ENCODE results near the gene POC1A. TPM values are rescaled to one million over a fixed set of nuclear protein-coding genes. Genes with fewer than 3 reads are reported as not detected.

The POC1A gene
- total and polyA plus RNA-seq, 2 donors (not counting 1 experiment from before 2014, with no cell fraction given): 3.8 to 17.7 TPM

GRCh38 chr3:52039426-52039825 is 114.8 kb downstream of the POC1A start:
- Histone ChIP-seq H3K79me2 (ENCODE audit: control insufficient read depth, insufficient read depth, low read length) (no peaks in the 10 kb centered on the region), H3K9ac (ENCODE audit: insufficient read depth, low read length) (no peak overlapping the region), H3K27ac (ENCODE audit: insufficient read depth, low read length) (no peak overlapping the region), H3K36me3 (ENCODE audit: control insufficient read depth, insufficient read depth, low read length) (no peaks in the 10 kb centered on the region), H3K4me3 (replicated peaks in 1 of 4; ENCODE audit: control extremely low read depth in 1 of 4, insufficient read depth in 1 of 4, low read depth in 3 of 4, low read length in 4 of 4) (no peak overlapping the region), H3K4me2 (ENCODE audit: extremely low read depth, insufficient read depth, low read length) (no peak overlapping the region), H3K9me3 (ENCODE audit: control insufficient read depth, insufficient read depth, low read depth, low read length) (no peaks in the 10 kb centered on the region), H4K20me1 (ENCODE audit: control insufficient read depth, extremely low read depth, insufficient read depth, low read length) (no peaks in the 10 kb centered on the region), H2AFZ (ENCODE audit: low read length) (no peak overlapping the region), H3K4me1 (ENCODE audit: control insufficient read depth, extremely low read depth, insufficient read depth, low read length) (no peaks in the 10 kb centered on the region), H3K27me3 (ENCODE audit: control insufficient read depth, insufficient read depth, low read length) (no peaks in the 10 kb centered on the region)
- no peak for TF ChIP-seq EZH2 (IDR thresholded peaks at IDR 0.05; ENCODE audit: low read length, missing control alignments)
- no peak for TF ChIP-seq CTCF (conservative IDR thresholded peaks at IDR 0.05 in 1 of 2, IDR thresholded peaks at IDR 0.05 in 1 of 2; ENCODE audit: low read depth in 1 of 2, low read length in 2 of 2)
- no peak for DNase-seq (ENCODE audit: low read depth in 2 of 2)

- no peak for DNase-seq (ENCODE audit: low read depth in 2 of 2)
- no peaks in the 10 kb centered on the region for H4K20me1 ChIP-seq (ENCODE audit: control insufficient read depth, extremely low read depth, insufficient read depth, low read length)
- no peak overlapping the region for H3K4me3 ChIP-seq (replicated peaks in 1 of 4; ENCODE audit: control extremely low read depth in 1 of 4, insufficient read depth in 1 of 4, low read depth in 3 of 4, low read length in 4 of 4)
- TF ChIP-seq EZH2 (IDR thresholded peaks at IDR 0.05; ENCODE audit: low read length, missing control alignments): no peak
- TF ChIP-seq CTCF (conservative IDR thresholded peaks at IDR 0.05 in 1 of 2, IDR thresholded peaks at IDR 0.05 in 1 of 2; ENCODE audit: low read depth in 1 of 2, low read length in 2 of 2): no peak
- no peak overlapping the region for H2AFZ ChIP-seq (ENCODE audit: low read length)
- no peaks in the 10 kb centered on the region for H3K36me3 ChIP-seq (ENCODE audit: control insufficient read depth, insufficient read depth, low read length)
- no peak overlapping the region for H3K9ac ChIP-seq (ENCODE audit: insufficient read depth, low read length)
- no peaks in the 10 kb centered on the region for H3K4me1 ChIP-seq (ENCODE audit: control insufficient read depth, extremely low read depth, insufficient read depth, low read length)
- H3K4me2 ChIP-seq (ENCODE audit: extremely low read depth, insufficient read depth, low read length): no peak overlapping the region
- no peaks in the 10 kb centered on the region for H3K79me2 ChIP-seq (ENCODE audit: control insufficient read depth, insufficient read depth, low read length)
- no peaks in the 10 kb centered on the region for H3K27me3 ChIP-seq (ENCODE audit: control insufficient read depth, insufficient read depth, low read length)
- H3K9me3 ChIP-seq (ENCODE audit: control insufficient read depth, insufficient read depth, low read depth, low read length): no peaks in the 10 kb centered on the region
- H3K27ac ChIP-seq (ENCODE audit: insufficient read depth, low read length): no peak overlapping the region
Measured at GRCh38 chr3:52038227-52038626, 116.0 kb downstream of the POC1A start.

GRCh38 chr3:52037291-52037690 is 116.9 kb downstream of the POC1A start:
- H3K27me3 ChIP-seq (ENCODE audit: control insufficient read depth, insufficient read depth, low read length): no peaks in the 10 kb centered on the region
- H2AFZ ChIP-seq (ENCODE audit: low read length): no peak overlapping the region
- TF ChIP-seq EZH2 (IDR thresholded peaks at IDR 0.05; ENCODE audit: low read length, missing control alignments): no peak
- no peak for TF ChIP-seq CTCF (conservative IDR thresholded peaks at IDR 0.05 in 1 of 2, IDR thresholded peaks at IDR 0.05 in 1 of 2; ENCODE audit: low read depth in 1 of 2, low read length in 2 of 2)
- H3K79me2 ChIP-seq (ENCODE audit: control insufficient read depth, insufficient read depth, low read length): no peaks in the 10 kb centered on the region
- H3K27ac ChIP-seq (ENCODE audit: insufficient read depth, low read length): no peak overlapping the region
- H3K36me3 ChIP-seq (ENCODE audit: control insufficient read depth, insufficient read depth, low read length): no peaks in the 10 kb centered on the region
- no peaks in the 10 kb centered on the region for H3K9me3 ChIP-seq (ENCODE audit: control insufficient read depth, insufficient read depth, low read depth, low read length)
- no peak overlapping the region for H3K9ac ChIP-seq (ENCODE audit: insufficient read depth, low read length)
- no peaks in the 10 kb centered on the region for H3K4me1 ChIP-seq (ENCODE audit: control insufficient read depth, extremely low read depth, insufficient read depth, low read length)
- no peak for DNase-seq (ENCODE audit: low read depth in 2 of 2)
- H3K4me3 ChIP-seq (replicated peaks in 1 of 4; ENCODE audit: control extremely low read depth in 1 of 4, insufficient read depth in 1 of 4, low read depth in 3 of 4, low read length in 4 of 4): no peak overlapping the region
- H4K20me1 ChIP-seq (ENCODE audit: control insufficient read depth, extremely low read depth, insufficient read depth, low read length): no peaks in the 10 kb centered on the region
- no peak overlapping the region for H3K4me2 ChIP-seq (ENCODE audit: extremely low read depth, insufficient read depth, low read length)

Data from fibroblast of lung (primary cell).